Smooth muscle cell (in vitro differentiated cells): ENCODE measurements around the gene FNBP1. TPM values are rescaled to one million over a fixed set of nuclear protein-coding genes. Genes with fewer than 3 reads are reported as not detected.
"Not testable (repeated sequence)": the region's sequence is repeated elsewhere in the genome, so short reads cannot be mapped to it uniquely, and the experiment has no call there.

Experiments used
- DNase-seq: peaks from one replicate; lab custom pipeline; 2025; ENCODE audit not compliant: unreplicated experiment; lab: John Stamatoyannopoulos, UW
- H2AFZ ChIP-seq: fragments of 200-600 bp; sonication (generic); 2 replicates; pipeline ENCODE4 v1.6.0; 2016; ENCODE audit warnings: antibody characterized with exemption, low read depth, mild to moderate bottlenecking
- H3F3A ChIP-seq: fragments of 200-600 bp; sonication (generic); 2 replicates; pipeline ENCODE4 v1.6.0; 2017; ENCODE audit warnings: antibody characterized with exemption, low read depth
- H3K27ac ChIP-seq: fragments of 200-600 bp; sonication (generic); 2 replicates; pipeline ENCODE4 v1.5.1; 2016; ENCODE audit warnings: low read depth, mild to moderate bottlenecking
- H3K27me3 ChIP-seq: fragments of 200-600 bp; sonication (generic); 2 replicates; pipeline ENCODE4 v1.6.1; 2016; ENCODE audit warnings: low read depth, mild to moderate bottlenecking
- H3K36me3 ChIP-seq: fragments of 200-600 bp; sonication (generic); 2 replicates; pipeline ENCODE4 v1.5.1; 2016; ENCODE audit warnings: low read depth
- H3K4me1 ChIP-seq: fragments of 200-600 bp; sonication (generic); 2 replicates; pipeline ENCODE4 v1.5.1; 2016; ENCODE audit warnings: low read depth
- H3K4me2 ChIP-seq: fragments of 200-600 bp; sonication (generic); 2 replicates; pipeline ENCODE4 v1.6.0; 2016; ENCODE audit warnings: mild to moderate bottlenecking
- H3K4me3 ChIP-seq: fragments of 200-600 bp; sonication (generic); 2 replicates; pipeline ENCODE4 v1.5.1; 2016; ENCODE audit warnings: mild to moderate bottlenecking
- H3K79me2 ChIP-seq: fragments of 200-600 bp; sonication (generic); 2 replicates; pipeline ENCODE4 v1.6.0; 2016; ENCODE audit warnings: low read depth, mild to moderate bottlenecking
- H3K9ac ChIP-seq: fragments of 200-600 bp; sonication (generic); 2 replicates; pipeline ENCODE4 v1.6.0; 2016; ENCODE audit warnings: low read depth
- H3K9me3 ChIP-seq: fragments of 200-600 bp; sonication (generic); replicated peaks from 2 replicates; pipeline ENCODE4 v1.5.1; 2016; ENCODE audit warnings: low read depth
- H4K20me1 ChIP-seq: fragments of 200-600 bp; sonication (generic); 2 replicates; pipeline ENCODE4 v1.6.0; 2016; ENCODE audit warnings: low read depth
- CTCF ChIP-seq: fragments of 200-600 bp; sonication (generic); IDR thresholded peaks from 2 replicates; pipeline ENCODE4 v1.5.1; 2017; ENCODE audit warnings: borderline replicate concordance, mild to moderate bottlenecking, antibody characterized with exemption; ENCODE audit not compliant: insufficient read depth, poor library complexity, severe bottlenecking
- WGBS: methylation state at CpG from one replicate; pipeline ENCODE4 v1.1.7; 2016; ENCODE audit warnings: low lambda C conversion rate; 5-methylcytosine and 5-hydroxymethylcytosine counted together
- polyA plus RNA-seq: library from polyadenylated mRNA; unstranded; fragments of >200 nt; fragmentation: Nextera tagmentation; extraction: Ambion mirVana; gene quantifications from 2 replicates; pipeline ENCODE4 v1.2.1, GENCODE V29; 2016
- total RNA-seq: library from RNA; depleted of rRNA; stranded (reverse); fragments of >200 nt; gene quantifications from 2 replicates; pipeline ENCODE4 v1.2.3, GENCODE V29; 2014

The FNBP1 gene
- total and polyA plus RNA-seq, 2 experiments from 2014 or later = 17.1 to 17.2 TPM

- H3K4me1 ChIP-seq = no peaks in the 10 kb centered on the region
- H4K20me1 ChIP-seq = no peaks in the 10 kb centered on the region
- no peaks in the 10 kb centered on the region for H3K9me3 ChIP-seq
- WGBS = 95% methylated on average over 2 of the region's 2 CpGs
- no peak overlapping the region for H3K9ac ChIP-seq
- H3K27me3 ChIP-seq = no peaks in the 10 kb centered on the region
- H3K79me2 ChIP-seq = peaks cover 9% of the 10 kb centered on the region
- no peak overlapping the region for H3K27ac ChIP-seq
- no peak for DNase-seq
- no peak overlapping the region for H2AFZ ChIP-seq
- peaks cover 10% of the 10 kb centered on the region for H3F3A ChIP-seq
- TF ChIP-seq CTCF = no peak
- H3K4me3 ChIP-seq = no peak overlapping the region
- H3K36me3 ChIP-seq = peaks cover 8% of the 10 kb centered on the region
- H3K4me2 ChIP-seq = no peak overlapping the region
These were observed 103.6 kb downstream of the FNBP1 start for GRCh38 chr9:129939431-129939830.

- no peak overlapping the region for H2AFZ ChIP-seq
- no peaks in the 10 kb centered on the region for H3K27me3 ChIP-seq
- H3K9ac ChIP-seq = no peak overlapping the region
- H3K36me3 ChIP-seq = peaks cover 8% of the 10 kb centered on the region
- peaks cover 12% of the 10 kb centered on the region for H3F3A ChIP-seq
- no peak overlapping the region for H3K4me3 ChIP-seq
- peaks cover 9% of the 10 kb centered on the region for H3K79me2 ChIP-seq
- H3K4me1 ChIP-seq = peaks cover 9% of the 10 kb centered on the region
- 82% methylated on average over 2 of the region's 2 CpGs for WGBS
- H4K20me1 ChIP-seq = no peaks in the 10 kb centered on the region
- H3K4me2 ChIP-seq = no peak overlapping the region
- no peak for TF ChIP-seq CTCF
- no peak for DNase-seq
- no peaks in the 10 kb centered on the region for H3K9me3 ChIP-seq
- no peak overlapping the region for H3K27ac ChIP-seq
These were observed 104.6 kb downstream of the FNBP1 start for GRCh38 chr9:129938291-129938979.

DNA sequence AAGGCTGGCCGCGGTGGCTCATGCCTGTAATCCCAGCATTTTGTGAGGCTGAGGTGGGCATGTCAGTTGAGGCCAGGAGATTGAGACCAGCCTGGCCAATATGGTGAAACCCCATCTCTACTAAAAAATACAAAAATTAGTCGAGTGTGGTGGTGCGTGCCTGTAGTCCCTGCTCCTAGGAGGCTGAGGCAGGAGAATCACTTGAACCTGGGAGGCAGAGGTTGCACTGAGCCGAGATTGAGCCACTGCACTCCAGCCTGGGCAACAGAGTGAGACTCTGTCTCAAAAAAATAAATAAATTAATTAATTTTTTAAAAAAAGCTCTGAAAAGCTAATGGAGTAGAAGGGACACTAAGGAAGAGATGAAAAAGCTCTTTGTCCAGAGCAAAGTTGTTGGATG, 105.1 kb downstream of the FNBP1 start:
- not testable (repeated sequence) for H4K20me1 ChIP-seq, H3K4me2 ChIP-seq, H3K27me3 ChIP-seq, H2AFZ ChIP-seq, H3K9ac ChIP-seq, DNase-seq, H3K9me3 ChIP-seq, H3K79me2 ChIP-seq, H3K27ac ChIP-seq, H3K36me3 ChIP-seq, H3K4me3 ChIP-seq
- 97% methylated on average over 5 of the region's 5 CpGs for WGBS
- Histone ChIP-seq H3F3A (peaks cover 12% of the 10 kb centered on the region), H3K4me1 (peaks cover 15% of the 10 kb centered on the region)

- 72% methylated on average over 5 of the region's 5 CpGs for WGBS
- H3K4me2 ChIP-seq = no peak overlapping the region
- H3K27ac ChIP-seq = no peak overlapping the region
- no peak for TF ChIP-seq CTCF
- no peak for DNase-seq
- peaks cover 25% of the 10 kb centered on the region for H3K4me1 ChIP-seq
- H3K4me3 ChIP-seq = no peak overlapping the region
- H3K9ac ChIP-seq = no peak overlapping the region
- peaks cover 16% of the 10 kb centered on the region for H3F3A ChIP-seq
- no peaks in the 10 kb centered on the region for H3K27me3 ChIP-seq
- no peaks in the 10 kb centered on the region for H3K9me3 ChIP-seq
- no peaks in the 10 kb centered on the region for H3K36me3 ChIP-seq
- H2AFZ ChIP-seq = no peak overlapping the region
- H3K79me2 ChIP-seq = peaks cover 9% of the 10 kb centered on the region
- H4K20me1 ChIP-seq = no peaks in the 10 kb centered on the region
These were observed 106.8 kb downstream of the FNBP1 start for GRCh38 chr9:129936222-129936621.
